Airway epithelial cell (primary cell): Measurements from ENCODE around the gene FRG2B. TPM values are rescaled to one million over a fixed set of nuclear protein-coding genes. Genes with fewer than 3 reads are reported as not detected.

Experiments used
- total RNA-seq: library from RNA; depleted of rRNA; stranded (reverse); fragments of >200 nt; gene quantifications from 2 replicates; pipeline ENCODE4 v1.2.3, GENCODE V29; 2015

Gene FRG2B
- total RNA-seq = not detected in 2 replicates

GRCh38 chr10:133626695-133627094 lies at the start of gene FRG2B:
Gene FRG2B, minus strand, starts transcription at chr10:133626795. Its CDS starts 53 bp downstream, at chr10:133626742.

Other genes starting within 250 kb of the FRG2B start
- gene PAOX, start 247.5 kb downstream of the FRG2B start, total RNA-seq = 1.3 and 5.0 TPM in 2 replicates
- 18.1 and 19.1 TPM in 2 replicates for gene MTG1, start 232.6 kb downstream of the FRG2B start, total RNA-seq
- not detected in 2 replicates for gene SPRN, start 202.2 kb downstream of the FRG2B start, total RNA-seq
- gene SCART1, start 172.8 kb downstream of the FRG2B start, total RNA-seq = 0.51 and 0.63 TPM in 2 replicates
- not detected in 2 replicates for gene CYP2E1, start 99.4 kb downstream of the FRG2B start, total RNA-seq
- gene SYCE1, start 61.2 kb downstream of the FRG2B start, total RNA-seq = not detected in 2 replicates